ENCODE results near the gene CBR3. TPM values are rescaled to one million over a fixed set of nuclear protein-coding genes. Genes with fewer than 3 reads are reported as not detected.
A peak's percentile ranks its signal among the peaks of the same experiment; 100 is the strongest.

CBR3 gene
- total RNA-seq, 1 experiment from 2014 or later = not detected

DNA sequence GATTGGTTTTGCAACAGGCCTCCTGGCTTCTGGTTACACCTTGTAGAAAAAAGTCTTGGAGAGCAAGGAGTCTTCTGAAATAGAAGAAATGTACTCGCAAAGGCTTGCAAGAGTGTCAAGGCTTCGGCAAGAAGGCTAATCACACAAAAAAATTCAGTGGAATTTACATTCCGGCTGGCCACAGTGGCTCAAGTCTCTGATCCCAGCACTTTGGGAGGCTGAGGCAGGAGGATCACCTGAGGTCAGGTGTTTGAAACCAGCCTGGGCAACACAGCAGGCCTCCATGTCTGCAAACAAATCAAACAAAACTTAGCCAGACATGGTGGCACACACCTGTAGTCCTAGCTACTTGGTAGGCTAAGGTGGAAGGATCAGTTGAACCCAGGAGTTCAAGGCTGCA, 14.0 kb downstream of the CBR3 start:
- Mint-ChIP-seq H3K27me3 (ENCODE audit: insufficient read depth, unreplicated experiment) (no peaks in the 10 kb centered on the region), H3K36me3 (ENCODE audit: insufficient read depth, unreplicated experiment) (no peaks in the 10 kb centered on the region), H3K4me1 (ENCODE audit: low read depth, unreplicated experiment) (peaks cover 7% of the 10 kb centered on the region), H3K4me3 (ENCODE audit: unreplicated experiment) (no peak overlapping the region), H3K27ac (ENCODE audit: unreplicated experiment) (no peak overlapping the region), H3K9me3 (ENCODE audit: unreplicated experiment) (no peaks in the 10 kb centered on the region)
- H3K36me3 ChIP-seq (ENCODE audit: control insufficient read depth, insufficient read depth, low read length) = no peaks in the 10 kb centered on the region
- H3K4me1 ChIP-seq = no peaks in the 10 kb centered on the region
- TF ChIP-seq, protein P1, sequence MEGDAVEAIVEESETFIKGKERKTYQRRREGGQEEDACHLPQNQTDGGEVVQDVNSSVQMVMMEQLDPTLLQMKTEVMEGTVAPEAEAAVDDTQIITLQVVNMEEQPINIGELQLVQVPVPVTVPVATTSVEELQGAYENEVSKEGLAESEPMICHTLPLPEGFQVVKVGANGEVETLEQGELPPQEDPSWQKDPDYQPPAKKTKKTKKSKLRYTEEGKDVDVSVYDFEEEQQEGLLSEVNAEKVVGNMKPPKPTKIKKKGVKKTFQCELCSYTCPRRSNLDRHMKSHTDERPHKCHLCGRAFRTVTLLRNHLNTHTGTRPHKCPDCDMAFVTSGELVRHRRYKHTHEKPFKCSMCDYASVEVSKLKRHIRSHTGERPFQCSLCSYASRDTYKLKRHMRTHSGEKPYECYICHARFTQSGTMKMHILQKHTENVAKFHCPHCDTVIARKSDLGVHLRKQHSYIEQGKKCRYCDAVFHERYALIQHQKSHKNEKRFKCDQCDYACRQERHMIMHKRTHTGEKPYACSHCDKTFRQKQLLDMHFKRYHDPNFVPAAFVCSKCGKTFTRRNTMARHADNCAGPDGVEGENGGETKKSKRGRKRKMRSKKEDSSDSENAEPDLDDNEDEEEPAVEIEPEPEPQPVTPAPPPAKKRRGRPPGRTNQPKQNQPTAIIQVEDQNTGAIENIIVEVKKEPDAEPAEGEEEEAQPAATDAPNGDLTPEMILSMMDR (IDR thresholded peaks at IDR 0.05; ENCODE audit: insufficient read depth in 1 of 2, low read depth in 1 of 2, low read length in 1 of 2, severe bottlenecking in 1 of 2, unreplicated experiment in 1 of 2) = no peak
- intact Hi-C loops (cut with micrococcal nuclease; ENCODE audit: unreplicated experiment) = no loop called here
- BruUV-seq (replicated peaks) = no TSS peak
- DNase-seq = no peak
- CTCF ChIA-PET = no interaction called here
- no peaks in the 10 kb centered on the region for H3K27me3 ChIP-seq (replicated peaks; ENCODE audit: control insufficient read depth, insufficient read depth, low read length)
- POLR2A ChIA-PET = no interaction called here
- H3K4me3 ChIP-seq (ENCODE audit: low read depth, low read length) = no peak overlapping the region
- no peaks in the 10 kb centered on the region for H3K9me3 ChIP-seq

DNA sequence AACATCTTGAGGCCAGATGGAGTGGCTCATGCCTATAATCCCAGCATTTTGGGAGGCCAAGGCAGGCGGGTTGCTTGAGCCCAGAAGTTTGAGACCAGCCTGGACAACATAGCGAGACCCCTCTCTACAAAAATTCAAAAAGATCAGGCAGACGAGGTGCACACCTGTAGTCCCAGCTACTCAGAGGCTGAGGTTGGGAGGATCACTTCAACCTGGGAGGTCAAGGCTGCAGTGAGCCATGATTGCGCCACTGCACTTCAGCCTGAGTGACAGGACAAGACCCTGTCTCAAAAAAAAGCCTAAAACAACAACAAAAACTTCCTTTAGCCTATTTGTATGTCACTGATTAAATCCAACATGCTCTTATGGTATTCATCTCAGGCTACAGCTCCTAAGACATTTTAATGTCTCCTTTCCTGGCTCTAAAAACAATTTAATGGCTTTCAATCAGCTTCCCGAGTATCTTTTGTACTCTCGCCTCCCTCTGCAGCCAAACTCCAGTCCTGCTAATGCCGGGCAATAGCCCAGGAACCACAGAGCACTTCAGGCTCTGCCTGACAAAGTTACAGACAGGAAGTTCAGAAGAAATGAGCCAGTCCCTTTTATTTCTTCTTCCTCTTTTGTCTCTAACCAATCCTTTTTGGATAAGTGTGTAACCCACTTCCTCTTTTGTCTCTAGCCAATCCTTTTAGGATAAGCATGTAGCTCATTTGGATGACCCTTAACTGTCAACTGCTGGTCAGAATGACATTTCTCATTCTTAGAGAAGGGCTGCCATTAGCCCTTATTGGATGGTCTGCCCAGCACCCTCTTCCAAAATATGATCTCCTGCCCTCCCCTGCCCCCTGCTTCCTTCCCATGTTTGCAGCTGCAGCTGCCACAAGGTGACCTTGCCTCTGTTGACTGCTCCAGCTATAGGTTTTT, 15.2 kb downstream of the CBR3 start:
- Mint-ChIP-seq H3K9me3 (ENCODE audit: unreplicated experiment) (no peaks in the 10 kb centered on the region), H3K4me3 (ENCODE audit: unreplicated experiment) (no peak overlapping the region), H3K27me3 (ENCODE audit: insufficient read depth, unreplicated experiment) (no peaks in the 10 kb centered on the region), H3K4me1 (ENCODE audit: low read depth, unreplicated experiment) (peaks cover 9% of the 10 kb centered on the region), H3K27ac (ENCODE audit: unreplicated experiment) (no peak overlapping the region), H3K36me3 (ENCODE audit: insufficient read depth, unreplicated experiment) (peaks cover 2% of the 10 kb centered on the region)
- Histone ChIP-seq H3K36me3 (ENCODE audit: control insufficient read depth, insufficient read depth, low read length) (no peaks in the 10 kb centered on the region), H3K4me3 (ENCODE audit: low read depth, low read length) (no peak overlapping the region), H3K4me1 (peaks cover under 1% of the 10 kb centered on the region), H3K27me3 (replicated peaks; ENCODE audit: control insufficient read depth, insufficient read depth, low read length) (no peaks in the 10 kb centered on the region), H3K9me3 (no peaks in the 10 kb centered on the region)
- intact Hi-C loops (cut with micrococcal nuclease; ENCODE audit: unreplicated experiment) = no loop called here
- TF ChIP-seq, protein P1 (IDR thresholded peaks at IDR 0.05; ENCODE audit: insufficient read depth in 1 of 2, low read depth in 1 of 2, low read length in 1 of 2, severe bottlenecking in 1 of 2, unreplicated experiment in 1 of 2) = no peak
- CTCF ChIA-PET = no interaction called here
- POLR2A ChIA-PET = no interaction called here
- DNase-seq = no peak
- no TSS peak for BruUV-seq (replicated peaks)

DNA sequence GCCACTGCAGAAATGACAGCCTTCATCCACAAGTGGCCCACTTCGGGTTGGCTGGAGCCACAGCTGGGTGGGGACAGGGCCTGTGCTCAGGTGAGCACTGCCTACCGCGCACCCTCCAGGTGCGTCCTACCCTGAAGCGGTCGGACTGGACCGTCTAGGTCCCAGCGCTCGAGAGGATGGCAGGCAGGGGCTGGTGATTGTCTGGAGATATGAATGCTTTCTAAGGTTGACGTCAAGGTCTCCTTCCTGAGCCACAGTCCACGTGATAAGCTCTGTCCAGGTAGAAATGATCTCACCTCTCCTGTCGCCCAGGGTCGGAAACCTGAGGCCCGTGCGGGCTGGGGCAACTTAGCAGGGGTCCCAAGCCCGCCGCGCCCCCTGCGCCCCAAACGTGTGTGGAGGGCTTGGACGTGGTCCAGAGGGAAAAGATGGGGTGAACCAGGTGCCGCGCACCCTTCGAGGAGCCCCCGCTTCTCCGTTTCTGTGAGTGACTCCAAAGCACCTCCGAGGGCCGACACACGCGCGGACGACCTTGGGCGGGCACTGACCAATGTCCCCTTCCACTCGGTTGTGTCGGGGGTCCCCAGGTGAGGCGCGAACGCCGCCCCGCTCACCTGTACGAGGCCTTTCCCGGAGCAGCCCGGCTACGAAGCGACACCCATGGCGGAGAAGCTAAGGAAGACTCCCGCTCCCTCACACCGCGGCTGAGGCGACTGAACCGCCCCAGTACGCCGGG, 20.9 kb downstream of the CBR3 start:
- Mint-ChIP-seq H3K4me1 (ENCODE audit: low read depth, unreplicated experiment) (peaks cover 20% of the 10 kb centered on the region), H3K27me3 (ENCODE audit: insufficient read depth, unreplicated experiment) (no peaks in the 10 kb centered on the region), H3K36me3 (ENCODE audit: insufficient read depth, unreplicated experiment) (peaks cover 13% of the 10 kb centered on the region), H3K4me3 (ENCODE audit: unreplicated experiment) (peak overlapping the region; percentile 83), H3K9me3 (ENCODE audit: unreplicated experiment) (no peaks in the 10 kb centered on the region), H3K27ac (ENCODE audit: unreplicated experiment) (peak overlapping the region; percentile 84)
- ChIA-PET POLR2A (interaction anchor here (0.6 to 1.8 kb wide), 10 partner anchors 11 to 164 kb away, joined by 3 to 31 read pairs (median 6); partner anchors contain the start of gene MORC3), CTCF (interaction anchor here (0.6 to 1.4 kb wide), 7 partner anchors 8 to 164 kb away, joined by 3 to 10 read pairs (median 4); partner anchors contain the start of gene MORC3)
- no peaks in the 10 kb centered on the region for H3K27me3 ChIP-seq (replicated peaks; ENCODE audit: control insufficient read depth, insufficient read depth, low read length)
- DNase-seq = peak; percentile 83 to 88
- TF ChIP-seq, protein P1 (IDR thresholded peaks at IDR 0.05; ENCODE audit: insufficient read depth in 1 of 2, low read depth in 1 of 2, low read length in 1 of 2, severe bottlenecking in 1 of 2, unreplicated experiment in 1 of 2) = no peak
- no peaks in the 10 kb centered on the region for H3K36me3 ChIP-seq (ENCODE audit: control insufficient read depth, insufficient read depth, low read length)
- peak overlapping the region; percentile 74 for H3K4me3 ChIP-seq (ENCODE audit: low read depth, low read length)
- H3K4me1 ChIP-seq = peaks cover 5% of the 10 kb centered on the region
- intact Hi-C loops (cut with micrococcal nuclease; ENCODE audit: unreplicated experiment) = loop anchor here (1.0 to 5.0 kb wide), 5 partner anchors 14 to 165 kb away; partner anchors contain the start of gene MORC3
- BruUV-seq (replicated peaks) = TSS peak; percentile 62
- no peaks in the 10 kb centered on the region for H3K9me3 ChIP-seq
